ENCODE data around the gene FPGS. TPM values are rescaled to one million over a fixed set of nuclear protein-coding genes. Genes with fewer than 3 reads are reported as not detected.
A peak's percentile ranks its signal among the peaks of the same experiment; 100 is the strongest.
"Not testable (repeated sequence)": the region's sequence is repeated elsewhere in the genome, so short reads cannot be mapped to it uniquely, and the experiment has no call there.

The FPGS gene
- total RNA-seq, 1 donor from 2014 or later: 68.9 TPM

DNA sequence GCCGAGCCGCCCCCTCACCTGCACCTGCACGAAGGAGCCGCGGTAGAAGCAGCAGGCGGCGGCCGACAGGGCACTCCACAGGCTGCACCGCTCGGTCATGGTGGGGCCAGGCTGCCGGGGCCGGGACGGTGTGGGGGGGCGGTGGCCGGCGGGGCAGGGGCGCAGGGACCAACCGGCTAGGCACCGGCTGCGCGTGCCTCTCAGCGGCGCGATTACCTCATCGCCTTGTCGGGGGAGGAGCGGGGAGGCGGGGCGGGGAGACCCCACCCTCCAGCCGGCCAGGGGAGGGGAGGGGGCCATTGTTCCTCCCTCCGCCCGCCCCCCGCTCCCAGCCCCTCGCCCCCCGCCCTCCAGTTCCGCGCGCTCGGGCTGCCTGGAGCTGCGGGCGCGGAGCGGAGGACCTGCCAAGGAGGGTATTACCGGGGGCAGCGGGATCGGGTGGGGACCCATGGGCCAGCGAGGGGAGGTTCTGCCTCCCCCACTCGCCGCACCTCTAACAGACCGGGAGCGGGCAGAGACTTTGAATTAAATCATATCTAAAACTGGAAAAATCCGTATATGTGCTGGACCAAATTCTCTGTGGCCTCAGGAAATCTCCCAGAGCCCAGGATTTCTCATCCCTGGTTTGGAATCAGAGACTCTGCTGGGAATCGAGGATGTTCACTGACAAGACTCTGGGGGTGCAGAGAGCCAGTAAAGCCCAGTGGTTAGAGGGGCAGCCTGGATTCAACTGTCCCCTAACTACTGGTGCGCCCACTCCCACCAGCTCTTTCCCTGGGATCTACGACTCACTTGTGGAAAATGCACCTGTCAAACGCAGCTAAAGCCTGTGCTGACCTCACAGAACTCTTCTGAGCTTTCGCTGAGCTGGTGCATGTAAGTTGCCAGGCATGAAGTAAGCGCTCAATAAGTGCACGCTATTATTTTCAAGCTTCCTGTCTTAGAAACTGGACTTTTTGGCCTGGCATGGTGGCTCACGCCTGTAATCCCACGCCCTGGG lies 47.3 kb upstream of the FPGS start:
- no peaks in the 10 kb centered on the region for H3K9me3 ChIP-seq
- intact Hi-C loops (cut with DNase I): no loop called here
- peaks cover 4% of the 10 kb centered on the region for H3K4me1 ChIP-seq
- ATAC-seq (peak; percentile 46), DNase-seq (no peak)
- TF ChIP-seq CTCF (IDR thresholded peaks at IDR 0.05): no peak
- peaks cover 13% of the 10 kb centered on the region for H3K27me3 ChIP-seq
- H3K36me3 ChIP-seq: peaks cover 4% of the 10 kb centered on the region
- peak overlapping the region; percentile 31 for H3K4me3 ChIP-seq
- peak overlapping the region; percentile 55 for H3K27ac ChIP-seq

GRCh38 chr9:127756233-127756632 lies 46.4 kb upstream of the FPGS start:
- no peak for ATAC-seq
- Histone ChIP-seq H3K27me3 (peaks cover 13% of the 10 kb centered on the region), H3K36me3 (no peaks in the 10 kb centered on the region), H3K9me3 (no peaks in the 10 kb centered on the region), H3K4me3 (peak overlapping the region; percentile 31), H3K4me1 (peaks cover 4% of the 10 kb centered on the region), H3K27ac (peak overlapping the region; percentile 12)
- intact Hi-C loops (cut with DNase I): no loop called here
- no peak for TF ChIP-seq CTCF (IDR thresholded peaks at IDR 0.05)
- DNase-seq: no peak

DNA sequence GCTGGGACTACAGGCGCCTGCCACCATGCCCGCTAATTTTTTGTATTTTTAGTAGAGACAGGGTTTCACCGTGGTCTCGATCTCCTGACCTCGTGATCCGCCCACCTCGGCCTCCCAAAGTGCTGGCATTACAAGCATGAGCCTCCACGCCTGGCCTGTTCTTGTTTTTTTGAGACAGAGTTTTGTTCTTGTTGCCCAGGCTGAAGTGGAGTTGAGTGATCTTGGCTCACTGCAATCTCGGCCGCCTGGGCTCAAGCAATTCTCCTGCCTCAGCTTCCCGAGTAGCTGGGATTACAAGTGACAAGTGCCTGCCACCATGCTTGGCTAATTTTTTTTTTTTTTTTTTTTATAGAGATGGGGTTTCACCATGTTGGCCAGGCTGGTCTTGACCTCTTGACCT lies 45.9 kb upstream of the FPGS start:
- DNase-seq; H3K4me1 ChIP-seq; H3K9me3 ChIP-seq; intact Hi-C loops (cut with DNase I); ATAC-seq; H3K36me3 ChIP-seq: not testable (repeated sequence)
- Histone ChIP-seq H3K27me3 (peaks cover 13% of the 10 kb centered on the region), H3K4me3 (peak overlapping the region; percentile 31), H3K27ac (peak overlapping the region; percentile 12)

DNA sequence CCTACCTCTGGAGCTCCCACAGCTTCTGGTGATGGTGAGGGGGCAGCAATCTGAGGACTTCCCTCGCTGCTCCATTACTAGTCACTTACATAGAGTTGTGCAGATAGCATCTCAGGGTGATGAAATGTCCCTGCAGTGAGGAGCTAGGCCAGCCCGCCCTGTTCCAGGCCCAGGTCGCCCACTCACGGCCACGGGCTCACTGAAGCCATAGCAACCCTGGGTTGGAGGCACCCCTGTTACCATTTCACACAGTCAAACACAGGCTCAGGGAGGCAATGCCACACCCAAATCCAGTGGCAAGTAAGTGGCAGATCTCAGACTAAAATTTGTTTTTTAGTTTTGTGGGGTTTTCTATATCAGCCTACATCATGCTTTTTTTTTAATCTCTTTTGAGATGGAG lies 43.8 kb upstream of the FPGS start:
- Histone ChIP-seq H3K4me3 (peak overlapping the region; percentile 25), H3K4me1 (peaks cover 8% of the 10 kb centered on the region), H3K27me3 (peaks cover 11% of the 10 kb centered on the region), H3K36me3 (no peaks in the 10 kb centered on the region), H3K9me3 (no peaks in the 10 kb centered on the region), H3K27ac (peak overlapping the region; percentile 84)
- ATAC-seq (peak; percentile 38), DNase-seq (no peak)
- intact Hi-C loops (cut with DNase I): no loop called here
- TF ChIP-seq CTCF (IDR thresholded peaks at IDR 0.05): no peak

- Histone ChIP-seq H3K9me3 (no peaks in the 10 kb centered on the region), H3K27ac (peak overlapping the region; percentile 84), H3K4me3 (peak overlapping the region; percentile 25), H3K4me1 (peaks cover 4% of the 10 kb centered on the region), H3K36me3 (no peaks in the 10 kb centered on the region), H3K27me3 (no peaks in the 10 kb centered on the region)
- no peak for TF ChIP-seq CTCF (IDR thresholded peaks at IDR 0.05)
- DNase-seq (no peak), ATAC-seq (no peak)
- intact Hi-C loops (cut with DNase I): no loop called here
These were observed 41.6 kb upstream of the FPGS start for GRCh38 chr9:127761061-127761460.

- H3K36me3 ChIP-seq: no peaks in the 10 kb centered on the region
- H3K9me3 ChIP-seq: no peaks in the 10 kb centered on the region
- DNase-seq: no peak
- H3K27ac ChIP-seq: peak overlapping the region; percentile 84
- H3K4me1 ChIP-seq: peaks cover 4% of the 10 kb centered on the region
- peak overlapping the region; percentile 25 for H3K4me3 ChIP-seq
- ATAC-seq: no peak
- no peak for TF ChIP-seq CTCF (IDR thresholded peaks at IDR 0.05)
- H3K27me3 ChIP-seq: no peaks in the 10 kb centered on the region
- intact Hi-C loops (cut with DNase I): no loop called here
These were observed 41.2 kb upstream of the FPGS start for GRCh38 chr9:127761491-127761956.
